C1 segment of cervical spinal cord (tissue), 14 donors: ENCODE data around the gene SLC29A3.

Experiments used
- DNase-seq, 14 donors: peaks; one replicate each; lab custom pipeline; 2025; lab: John Stamatoyannopoulos, UW

SLC29A3 gene

DNA sequence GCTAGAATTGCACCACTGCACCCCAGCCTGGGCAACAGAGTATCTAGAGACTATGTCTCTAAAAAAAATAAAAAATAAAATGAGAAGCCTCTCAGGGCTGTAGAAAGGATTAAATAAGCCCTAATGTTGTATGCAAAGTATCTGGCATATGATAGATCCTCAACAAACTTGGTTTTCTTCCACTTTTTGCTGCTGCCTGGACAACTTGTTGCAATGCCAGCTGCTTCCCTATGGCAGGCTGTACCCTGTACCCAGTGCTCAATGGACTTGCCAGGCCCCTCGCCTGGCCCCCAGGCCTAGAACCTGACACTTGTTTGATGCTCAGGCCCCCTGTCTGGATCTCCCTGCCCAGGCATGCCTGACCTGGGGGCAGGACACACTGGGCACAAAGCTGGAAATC is 49.1 kb downstream of the SLC29A3 start:
- no peak for DNase-seq

DNA sequence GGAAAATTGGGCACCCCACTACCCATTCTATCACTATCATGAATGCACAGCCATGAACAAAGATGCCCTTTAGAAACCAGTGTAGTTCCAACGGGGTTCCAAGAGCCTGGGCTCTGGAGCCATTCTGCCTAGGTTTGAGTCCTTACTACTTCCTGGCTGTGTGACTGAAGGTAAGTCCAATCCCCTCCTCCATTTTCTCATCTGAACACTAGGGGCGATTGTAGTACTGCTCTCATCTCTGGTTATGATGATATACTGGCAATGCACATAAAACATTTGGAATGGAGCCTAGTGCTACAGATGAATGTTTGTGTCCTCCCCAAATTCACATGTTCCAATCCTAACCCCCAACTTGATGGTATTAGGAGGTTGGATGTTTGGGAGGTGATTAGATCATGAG is 49.6 kb downstream of the SLC29A3 start:
- DNase-seq: no peak

DNA sequence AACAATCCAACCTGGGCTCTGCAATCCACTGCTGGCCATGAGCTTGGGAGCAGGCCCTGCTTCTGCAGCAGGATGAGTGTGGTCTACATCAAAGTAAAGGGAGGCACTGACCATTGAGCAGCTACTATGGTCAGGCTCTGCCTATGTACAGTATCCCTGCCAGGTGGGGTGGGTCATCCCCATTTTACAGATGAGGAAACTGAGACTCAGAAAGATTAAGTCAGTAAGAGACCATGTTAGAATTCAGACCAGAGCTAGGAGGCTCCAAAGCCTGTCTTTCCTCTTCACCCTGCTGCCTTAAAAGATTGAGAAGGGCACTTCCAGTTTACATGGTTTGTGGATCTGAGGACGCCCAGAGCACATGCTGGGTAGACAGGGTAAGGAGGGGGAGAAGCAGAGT is 50.5 kb downstream of the SLC29A3 start:
- DNase-seq: no peak

DNA sequence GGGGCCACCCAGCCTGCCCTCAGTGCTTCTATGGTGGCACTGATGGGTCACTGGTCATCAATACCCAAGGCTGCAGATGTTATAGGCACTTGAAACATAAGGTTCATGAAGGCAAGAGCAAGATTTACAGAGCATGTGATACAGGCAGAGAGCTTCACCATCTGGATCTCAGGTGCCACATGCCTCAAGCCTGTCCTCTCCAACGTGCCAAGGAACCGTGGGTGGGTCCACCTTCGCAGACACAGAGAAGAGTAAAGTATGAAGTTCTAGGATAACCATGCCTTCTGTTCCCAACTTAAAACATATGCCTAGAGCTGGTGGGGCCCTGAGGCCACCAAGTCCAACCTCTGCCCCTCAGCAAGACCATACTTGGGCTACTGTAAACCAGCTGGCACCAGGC is 51.0 kb downstream of the SLC29A3 start:
- DNase-seq: no peak

DNA sequence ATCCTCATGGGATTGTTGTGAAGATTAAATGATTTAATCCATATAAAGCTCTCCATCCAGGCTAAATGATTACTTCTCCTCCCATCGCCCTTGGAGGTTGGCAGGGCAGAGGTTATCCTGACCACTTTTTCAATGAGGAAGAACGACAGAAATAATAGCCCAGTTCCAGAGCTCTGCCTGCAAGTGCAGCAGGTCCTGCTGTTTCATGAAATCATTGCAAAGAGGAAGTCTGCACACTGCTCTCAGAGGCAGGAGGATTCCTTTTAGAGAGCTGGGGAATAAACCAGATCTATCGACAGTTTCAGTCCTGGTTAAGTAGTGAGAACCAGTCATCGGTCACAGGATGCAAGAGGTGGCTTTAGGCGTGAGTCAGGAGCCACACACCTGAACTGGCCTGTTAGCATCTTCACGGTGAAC is 52.7 kb downstream of the SLC29A3 start:
- no peak for DNase-seq

DNA sequence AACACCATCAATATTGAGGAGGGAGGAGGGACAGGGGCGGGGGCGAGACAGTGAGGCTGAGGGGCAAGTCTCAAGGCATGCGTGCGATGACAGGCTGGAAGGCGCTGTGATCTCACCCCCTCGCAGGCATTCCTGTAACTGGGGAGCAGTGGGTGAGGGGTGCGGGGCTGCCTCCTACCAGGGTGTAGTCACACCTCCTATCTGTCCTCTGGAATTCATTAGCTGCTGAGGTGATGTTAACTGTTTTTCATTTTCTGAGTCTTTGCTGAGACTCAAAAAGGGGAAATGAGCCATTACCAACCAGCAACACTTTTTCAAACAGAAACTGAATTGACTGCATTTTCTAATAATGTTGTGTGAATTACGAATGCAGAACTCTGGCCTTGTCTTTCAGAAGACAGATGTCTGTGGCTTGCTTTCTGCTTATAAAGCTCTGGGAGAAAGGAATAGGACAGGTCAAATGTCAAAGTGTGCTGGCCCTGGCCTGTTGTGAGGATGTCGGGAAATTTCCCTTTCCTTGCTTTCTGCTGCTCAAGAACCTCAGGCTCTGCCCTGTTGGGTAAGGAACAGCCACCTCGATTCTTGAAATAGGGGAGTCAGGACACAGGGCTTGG is 53.9 kb downstream of the SLC29A3 start:
- no peak for DNase-seq

DNA sequence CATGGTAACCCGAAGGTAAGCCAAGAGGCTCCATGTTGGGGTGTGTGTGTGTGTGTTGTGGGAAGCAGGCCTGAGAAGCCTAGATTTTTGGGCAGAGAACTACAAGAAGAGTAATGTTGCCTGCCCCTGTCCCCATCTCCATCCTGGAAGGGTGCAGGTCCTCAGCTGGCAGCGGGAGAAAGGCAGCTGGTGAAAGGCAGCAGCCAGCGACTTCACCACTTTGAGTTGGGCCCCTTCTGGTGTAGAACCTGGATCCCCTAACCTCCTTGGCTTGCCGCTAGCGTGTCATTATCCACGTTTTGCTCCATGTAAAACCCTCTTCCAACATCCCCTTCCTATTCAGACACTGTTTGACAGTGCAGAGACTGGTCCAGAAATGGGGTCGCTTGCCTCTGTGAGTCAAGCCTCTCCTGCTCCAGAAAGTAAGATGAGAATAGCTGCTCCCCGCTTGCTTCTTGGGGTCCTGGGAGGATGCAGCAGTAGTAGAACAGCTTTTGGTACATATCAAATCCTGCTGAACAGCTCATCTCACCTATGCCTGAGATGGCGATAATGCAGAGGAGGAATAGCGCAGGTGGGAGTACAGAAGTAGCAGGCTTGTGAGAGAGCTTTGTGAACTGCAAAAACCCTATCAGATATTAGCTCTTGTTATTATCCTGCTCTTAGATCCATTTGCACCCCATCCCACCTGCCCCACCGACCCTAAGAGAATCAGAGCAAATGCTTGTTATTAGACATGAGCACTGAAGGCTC is 55.6 kb downstream of the SLC29A3 start:
- no peak for DNase-seq

DNA sequence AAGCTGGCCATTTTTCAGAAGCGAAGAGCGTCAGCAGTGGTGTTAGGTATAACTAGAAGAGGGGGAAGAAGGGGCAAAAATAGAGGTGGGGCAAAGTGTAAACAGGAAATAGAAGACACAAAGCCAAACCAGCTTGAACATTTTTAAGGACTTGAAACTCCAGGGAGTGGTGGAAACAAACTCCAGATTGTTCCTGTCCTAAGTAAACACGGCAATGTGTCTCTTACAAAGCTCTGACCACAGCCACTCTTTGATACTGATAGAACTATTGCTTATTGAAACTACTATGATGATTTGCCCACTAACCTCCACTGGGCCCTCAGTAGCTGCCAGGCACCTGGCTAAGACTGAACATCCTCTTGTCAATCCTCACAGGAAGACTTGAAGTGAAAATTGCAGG is 56.9 kb downstream of the SLC29A3 start:
- DNase-seq: no peak

DNA sequence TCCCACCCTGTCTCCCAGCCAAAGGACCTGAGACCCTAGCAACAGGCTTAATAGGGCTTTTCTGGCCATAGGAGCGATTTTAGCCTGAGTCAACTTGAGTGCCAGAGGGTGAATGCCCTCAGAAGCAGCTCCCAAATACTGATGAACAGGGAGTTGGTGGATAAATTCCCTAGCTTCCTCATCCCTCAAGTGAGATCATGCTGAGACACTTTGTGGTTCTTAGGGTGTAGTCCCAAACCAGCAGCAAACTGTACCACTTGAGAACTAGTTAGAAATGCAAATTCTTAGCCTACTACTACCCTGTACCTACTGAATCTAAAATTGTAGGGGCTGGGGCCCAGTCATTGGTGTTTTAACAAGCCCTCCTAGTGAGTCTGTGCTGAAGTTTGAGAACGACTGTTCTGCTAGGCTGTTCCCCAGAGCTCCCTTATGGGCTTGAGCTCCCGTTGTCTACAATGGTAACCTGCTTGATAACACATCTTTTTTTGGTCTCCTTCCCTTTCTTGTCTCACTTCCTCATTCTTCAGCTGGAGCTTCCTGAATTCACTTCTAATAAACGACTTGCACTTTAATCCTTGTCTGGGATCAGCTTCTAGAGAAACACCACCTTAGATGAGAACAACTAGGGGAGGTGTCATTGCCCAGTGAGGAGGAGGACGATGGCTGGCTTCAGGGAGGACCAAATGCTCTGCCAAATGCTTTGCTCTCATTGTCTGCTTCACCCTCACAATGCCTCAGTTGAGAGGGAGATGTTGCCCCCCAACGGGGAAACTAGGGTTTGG is 59.5 kb downstream of the SLC29A3 start:
- no peak for DNase-seq

DNA sequence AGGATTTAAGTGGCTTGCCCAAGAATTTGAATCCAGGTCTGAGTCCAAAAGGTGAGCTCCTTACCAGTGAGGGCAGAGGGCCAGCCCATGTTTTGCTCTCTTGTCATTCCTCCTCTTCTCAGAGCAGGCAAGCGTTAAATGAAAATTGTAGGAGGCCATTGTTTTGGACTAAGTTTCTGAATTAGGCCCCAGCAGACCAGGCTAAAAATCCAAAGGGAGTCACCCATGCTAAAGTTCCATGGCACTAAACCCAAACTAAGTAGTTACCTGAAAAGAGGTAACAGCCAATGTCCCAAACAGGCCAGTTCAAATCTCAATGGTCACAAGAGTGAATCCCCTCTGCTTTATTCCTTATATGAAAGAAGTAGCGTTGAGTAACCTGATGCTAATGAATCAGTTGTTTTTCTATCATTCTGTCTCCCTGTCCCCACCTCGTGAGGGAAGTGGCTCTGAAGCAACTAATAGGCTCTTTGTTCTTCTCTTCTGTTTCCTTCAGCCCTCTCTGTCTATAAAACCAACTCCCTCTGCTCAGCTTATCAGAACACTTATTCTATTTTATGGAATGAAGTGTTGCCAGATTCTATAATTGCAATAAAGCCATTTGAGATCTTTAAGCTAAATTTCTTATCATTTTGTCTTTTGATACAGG is 60.2 kb downstream of the SLC29A3 start:
- no peak for DNase-seq

DNA sequence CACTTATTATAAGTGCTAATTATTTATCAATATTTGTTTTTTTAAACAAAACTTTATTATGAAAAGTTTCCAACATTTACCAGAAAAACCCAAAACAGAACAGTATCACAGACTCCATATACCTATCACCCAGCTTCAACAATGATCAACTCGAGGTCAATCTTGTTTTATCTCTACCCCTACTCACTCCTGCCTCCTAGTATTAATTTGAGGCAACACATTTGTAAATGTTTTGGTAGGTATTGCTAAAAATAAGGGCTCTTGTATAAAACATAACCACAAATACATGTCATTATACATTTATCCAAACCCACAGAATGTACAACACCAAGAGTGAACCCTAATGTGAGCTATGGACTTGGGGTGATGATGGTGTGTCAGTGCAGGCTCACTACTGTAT is 61.8 kb downstream of the SLC29A3 start:
- no peak for DNase-seq

DNA sequence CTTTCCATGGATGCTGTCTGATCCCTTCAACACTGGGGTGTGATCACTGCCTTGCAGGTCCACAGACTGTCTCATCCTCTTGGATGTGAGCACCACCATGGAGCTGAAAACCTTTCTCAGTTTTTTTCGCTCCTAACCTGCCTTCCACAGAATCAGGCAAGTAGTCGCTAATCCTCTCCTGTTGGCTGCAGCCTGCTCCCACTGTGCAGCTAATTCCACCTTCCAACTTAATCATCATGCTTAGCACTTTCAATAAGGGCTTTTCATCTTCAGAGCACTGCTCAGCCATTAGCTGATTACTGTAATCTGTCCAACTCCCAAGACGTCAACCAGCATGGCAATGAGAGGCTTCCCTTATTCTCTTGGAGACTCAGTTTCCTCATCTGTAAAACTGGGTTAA is 62.6 kb downstream of the SLC29A3 start:
- no peak for DNase-seq

DNA sequence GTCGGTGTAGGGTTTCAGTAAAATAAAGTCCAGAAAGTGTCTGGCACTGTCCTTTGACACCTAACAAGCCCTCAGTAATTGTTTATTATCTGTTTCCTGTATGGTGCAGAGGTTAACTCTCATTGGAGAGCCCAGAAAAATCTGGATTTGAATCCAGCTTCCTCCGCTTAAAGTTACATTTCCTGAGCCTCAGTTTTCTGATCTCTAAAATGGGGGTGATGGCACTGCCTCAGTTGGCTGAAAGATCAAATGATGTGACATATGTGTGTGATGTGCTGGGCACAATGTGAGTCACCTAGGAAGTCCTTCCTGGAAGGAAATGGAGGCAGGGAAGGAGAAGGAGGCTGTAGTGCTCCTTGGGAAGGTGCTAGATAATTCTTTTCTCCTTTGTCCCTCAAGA is 63.0 kb downstream of the SLC29A3 start:
- DNase-seq: no peak

DNA sequence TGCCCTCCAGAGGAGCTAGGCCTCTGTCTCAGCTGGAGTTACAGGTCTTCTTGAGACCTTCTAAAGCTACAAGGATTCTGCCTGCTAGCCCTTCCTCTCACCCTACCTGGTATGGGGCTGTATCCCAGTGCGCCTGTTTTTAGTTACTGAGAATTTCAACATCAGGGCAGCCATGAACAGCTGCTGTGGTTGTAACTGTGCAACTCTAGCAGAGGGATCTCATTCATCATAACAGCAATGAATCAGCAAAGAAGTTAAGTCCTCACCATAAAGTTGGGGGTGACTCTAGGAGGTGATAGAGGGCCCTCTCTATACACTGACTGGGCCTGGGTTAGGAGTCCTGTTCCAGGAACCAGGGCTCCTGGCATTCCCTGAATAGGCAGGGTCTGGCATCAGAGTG is 63.7 kb downstream of the SLC29A3 start:
- no peak for DNase-seq

DNA sequence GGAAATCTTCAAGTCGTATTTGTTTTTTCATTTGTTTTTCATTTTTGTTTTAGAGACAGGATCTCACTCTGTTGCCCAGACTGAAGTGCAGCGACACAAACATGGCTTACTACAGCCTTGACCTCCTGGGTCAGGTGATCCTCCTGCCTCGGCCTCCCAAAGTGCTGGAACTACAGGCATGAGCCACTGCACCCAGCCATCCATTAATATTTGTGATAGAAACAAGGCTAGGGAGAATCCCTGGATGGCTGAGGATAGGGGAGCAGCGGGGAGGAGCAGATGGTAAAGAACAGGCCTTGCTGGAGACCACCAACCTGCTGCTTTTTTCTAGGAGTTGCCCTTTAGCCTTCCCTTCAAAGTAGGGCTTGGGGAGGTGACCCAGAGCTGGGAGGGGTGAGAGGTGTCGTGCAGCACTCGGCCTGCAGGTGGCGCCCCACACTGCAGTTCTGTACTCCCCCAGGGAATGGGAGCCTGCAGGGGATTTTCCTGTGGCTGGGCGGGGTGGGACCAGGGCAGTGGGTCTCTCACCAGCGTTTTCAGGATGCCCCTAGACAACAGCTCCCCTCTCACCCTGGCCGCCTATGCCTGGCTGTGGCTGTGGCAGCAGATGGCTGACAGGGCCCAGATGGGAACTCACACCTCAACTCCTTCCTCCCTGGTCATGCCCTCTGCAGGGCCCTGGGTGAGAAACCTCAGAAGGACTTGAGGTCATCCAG is 65.1 kb downstream of the SLC29A3 start:
- DNase-seq: peak in 12 of 14 donors; percentile 14 to 85 (median 52)

DNA sequence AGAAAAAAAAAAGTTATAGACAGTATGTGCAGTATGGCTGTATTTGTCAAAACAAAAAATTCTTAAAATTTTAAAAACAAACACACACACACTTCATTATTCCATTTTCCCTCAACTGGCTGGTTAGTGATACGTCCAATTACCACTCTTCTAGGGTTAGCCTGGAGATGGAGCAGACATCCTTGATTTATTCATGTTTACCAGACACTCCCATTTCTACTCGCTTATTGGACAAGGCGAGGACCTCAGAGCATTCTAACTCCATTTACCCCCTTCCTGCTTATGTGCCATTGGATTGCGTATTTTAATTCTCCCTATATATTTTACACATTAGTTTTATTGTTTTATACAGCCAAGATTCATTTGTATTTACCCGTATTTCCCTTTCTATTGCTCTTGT is 69.1 kb downstream of the SLC29A3 start:
- no peak for DNase-seq

DNA sequence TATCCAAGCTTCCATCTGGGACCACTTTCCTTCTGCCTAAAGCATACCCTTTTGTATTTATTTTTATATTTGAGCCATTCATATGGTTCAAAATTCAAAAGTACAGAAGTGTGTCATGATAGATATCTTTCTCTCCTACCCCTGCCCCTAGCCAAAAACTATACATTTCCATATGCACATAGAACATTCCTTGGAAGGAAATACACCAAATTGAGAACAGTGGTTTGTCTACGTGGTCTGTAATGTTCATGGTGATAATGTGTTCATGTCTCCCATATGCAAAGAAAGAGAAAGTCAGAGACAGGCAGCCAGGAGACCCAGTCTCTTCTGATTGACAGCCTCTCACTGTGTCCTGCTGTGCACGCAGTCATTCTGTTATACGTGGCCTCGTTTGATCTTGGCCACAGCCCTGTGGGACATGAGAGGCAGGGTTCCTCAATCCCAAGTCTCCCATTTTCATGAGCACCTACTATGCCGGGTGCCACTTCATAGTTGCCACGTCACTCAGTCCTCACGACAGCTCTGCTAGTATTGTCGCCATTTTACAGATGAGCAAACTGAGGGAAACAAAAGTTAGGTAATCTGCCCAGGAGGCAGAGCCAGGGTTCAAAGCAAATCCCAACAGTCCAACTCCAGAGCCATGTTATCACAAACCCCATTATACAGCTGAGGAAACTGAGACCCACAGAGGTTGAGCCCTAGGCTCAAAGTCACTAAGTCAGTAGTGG is 69.7 kb downstream of the SLC29A3 start:
- DNase-seq: no peak

DNA sequence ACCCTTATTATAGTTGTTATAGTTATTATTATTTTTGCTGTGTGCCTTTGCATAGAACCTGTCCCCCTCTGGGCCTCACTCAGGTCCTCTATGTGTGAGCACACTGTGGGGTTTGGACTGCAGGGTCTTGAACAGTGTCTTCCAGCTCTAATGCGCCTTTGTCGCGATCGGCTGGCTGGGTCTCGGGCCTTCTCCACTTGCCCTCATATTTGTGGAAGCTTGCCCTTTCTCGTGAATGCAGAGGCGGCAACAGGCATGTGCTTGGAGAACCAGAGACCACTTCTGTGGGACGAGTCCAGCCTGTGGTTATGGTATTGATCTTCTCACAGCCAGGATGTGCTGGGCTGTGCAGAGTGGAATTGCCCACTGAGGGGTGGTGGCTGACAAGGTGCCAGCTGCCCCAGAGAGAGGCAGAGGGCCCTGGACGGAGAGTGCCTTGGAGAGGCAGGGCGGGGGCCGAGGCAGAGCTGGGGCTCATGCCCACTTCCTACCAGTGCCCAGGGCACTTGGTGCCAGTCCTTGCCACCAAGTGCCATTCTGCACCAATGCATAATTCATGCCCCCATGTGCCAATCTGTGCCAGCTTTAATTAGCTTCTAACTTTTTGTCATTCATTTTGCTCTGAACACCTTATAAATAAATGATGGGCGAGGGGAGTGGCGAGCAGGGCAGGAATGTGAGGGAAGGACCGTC is 70.9 kb downstream of the SLC29A3 start:
- peak in 1 of 14 donors; percentile 36 for DNase-seq

DNA sequence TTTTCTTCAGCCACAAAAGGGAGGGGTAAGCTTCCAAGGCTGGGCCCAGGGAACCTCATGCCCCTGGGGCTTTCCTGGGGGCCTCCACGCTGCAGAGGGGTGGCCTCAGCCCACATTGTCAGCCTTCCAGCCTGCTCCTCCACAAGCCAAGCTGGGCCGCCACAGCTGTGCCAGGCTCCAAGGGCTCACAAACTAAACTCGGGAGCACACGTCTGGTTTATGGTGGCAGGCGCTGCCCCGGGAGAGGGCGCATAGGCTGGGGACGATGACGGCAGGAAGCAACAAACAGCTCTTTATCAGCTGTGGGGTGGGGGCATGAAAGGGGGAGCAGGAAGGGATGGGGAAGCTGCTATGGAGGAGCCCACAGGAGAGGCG is 71.4 kb downstream of the SLC29A3 start:
- DNase-seq: peak in 4 of 14 donors; percentile 36 to 50 (median 43)
